ENCODE results near the gene BYSL. TPM values are rescaled to one million over a fixed set of nuclear protein-coding genes. Genes with fewer than 3 reads are reported as not detected.

BYSL gene
- total and polyA plus RNA-seq, 9 donors = 12.2 to 45.7 (median 39.0) TPM

DNA sequence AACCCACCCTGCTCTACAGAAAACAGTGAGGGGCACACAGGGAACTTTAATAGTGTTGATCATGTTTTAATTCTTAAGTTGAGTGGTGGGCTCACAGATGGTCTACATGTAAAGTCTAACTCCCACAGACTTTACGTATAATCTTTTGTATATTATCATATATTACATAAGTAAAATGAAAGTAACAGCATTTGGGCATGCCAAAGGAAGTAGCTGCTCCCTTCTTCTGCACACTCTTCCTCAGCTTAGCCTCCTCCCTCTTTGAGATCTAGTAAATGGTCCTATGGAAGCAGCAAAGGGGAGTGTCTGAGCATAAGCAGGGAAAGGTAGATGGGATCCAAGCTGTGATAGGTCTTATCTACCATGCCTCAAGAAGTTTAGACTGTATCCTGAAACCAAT is 11.6 kb upstream of the BYSL start:
- Histone ChIP-seq H3K27ac (ENCODE audit: low read length) (no peak overlapping the region), H3K9me3 (replicated peaks; ENCODE audit: control insufficient read depth, low read depth, low read length) (no peaks in the 10 kb centered on the region), H3K4me3 (ENCODE audit: low read length) (no peak overlapping the region), H3K4me1 (ENCODE audit: control insufficient read depth, insufficient read depth, low read length) (no peaks in the 10 kb centered on the region), H3K36me3 (ENCODE audit: control insufficient read depth, insufficient read depth, low read length) (peaks cover 57% of the 10 kb centered on the region), H3K27me3 (ENCODE audit: control insufficient read depth, insufficient read depth, low read length) (no peaks in the 10 kb centered on the region)
- no CpG with 5 or more reads among the region's 1 CpG for WGBS (ENCODE audit: insufficient coverage)
- DNase-seq = no peak

DNA sequence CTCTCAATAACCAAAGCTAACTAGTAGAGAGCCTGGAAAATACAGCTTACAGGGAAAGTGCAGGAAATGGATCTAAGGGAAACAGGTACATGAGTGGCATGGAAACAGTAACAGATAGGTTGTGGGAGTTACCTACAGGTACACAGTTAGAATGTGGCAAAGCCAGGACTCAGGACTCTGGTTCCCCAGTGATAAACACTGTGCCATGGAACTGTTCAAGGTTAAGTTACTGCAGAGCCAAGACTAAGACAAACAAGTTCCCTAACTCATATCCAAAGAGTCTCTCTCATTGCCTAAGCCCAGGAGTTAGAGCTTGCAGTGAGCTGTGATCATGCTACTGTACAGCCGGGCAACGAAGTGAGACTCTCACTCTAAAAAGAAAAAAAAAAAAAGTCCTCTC is 7.0 kb upstream of the BYSL start:
- WGBS (ENCODE audit: insufficient coverage) = no CpG with 5 or more reads among the region's 2 CpGs
- H3K9me3 ChIP-seq (replicated peaks; ENCODE audit: control insufficient read depth, low read depth, low read length) = no peaks in the 10 kb centered on the region
- H3K4me1 ChIP-seq (ENCODE audit: control insufficient read depth, insufficient read depth, low read length) = no peaks in the 10 kb centered on the region
- peaks cover 37% of the 10 kb centered on the region for H3K36me3 ChIP-seq (ENCODE audit: control insufficient read depth, insufficient read depth, low read length)
- H3K4me3 ChIP-seq (ENCODE audit: low read length) = no peak overlapping the region
- no peaks in the 10 kb centered on the region for H3K27me3 ChIP-seq (ENCODE audit: control insufficient read depth, insufficient read depth, low read length)
- DNase-seq = no peak
- no peak overlapping the region for H3K27ac ChIP-seq (ENCODE audit: low read length)

DNA sequence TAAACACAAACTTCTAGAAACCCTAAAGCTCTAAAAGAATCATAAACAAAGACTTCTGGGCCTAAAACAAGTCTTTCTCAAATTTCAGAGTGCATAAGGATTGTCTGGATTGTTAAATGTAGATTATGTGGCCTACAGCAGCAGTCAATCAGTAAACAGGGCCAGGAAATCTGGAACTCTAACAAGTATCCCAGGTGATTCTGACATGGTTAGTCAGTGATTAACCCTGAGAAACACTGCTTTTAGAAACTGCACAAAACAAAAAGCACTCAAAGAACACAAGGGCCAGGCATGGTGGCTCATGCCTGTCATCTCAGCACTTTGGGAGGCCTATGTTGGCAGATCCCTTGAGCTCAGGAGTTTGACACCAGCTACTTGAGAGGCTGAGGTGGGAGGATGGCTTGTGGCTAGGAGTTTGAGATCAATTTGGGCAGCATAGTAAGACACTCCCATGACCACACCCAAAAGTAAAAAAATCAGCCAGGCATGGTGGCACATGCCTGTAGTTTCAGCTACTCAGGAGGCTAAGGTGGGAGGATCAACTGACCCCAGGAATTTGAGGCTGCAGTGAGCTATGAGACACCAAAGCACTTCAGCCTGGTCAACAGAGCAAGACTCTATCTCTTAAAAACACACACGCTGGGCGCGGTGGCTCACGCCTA is 6.3 kb upstream of the BYSL start:
- H3K27ac ChIP-seq (ENCODE audit: low read length) = no peak overlapping the region
- peaks cover 36% of the 10 kb centered on the region for H3K36me3 ChIP-seq (ENCODE audit: control insufficient read depth, insufficient read depth, low read length)
- no peak for DNase-seq
- H3K9me3 ChIP-seq (replicated peaks; ENCODE audit: control insufficient read depth, low read depth, low read length) = no peaks in the 10 kb centered on the region
- H3K27me3 ChIP-seq (ENCODE audit: control insufficient read depth, insufficient read depth, low read length) = no peaks in the 10 kb centered on the region
- peaks cover 6% of the 10 kb centered on the region for H3K4me1 ChIP-seq (ENCODE audit: control insufficient read depth, insufficient read depth, low read length)
- H3K4me3 ChIP-seq (ENCODE audit: low read length) = no peak overlapping the region
- no CpG with 5 or more reads among the region's 4 CpGs for whole genome bisulfite sequencing (ENCODE audit: insufficient coverage)

DNA sequence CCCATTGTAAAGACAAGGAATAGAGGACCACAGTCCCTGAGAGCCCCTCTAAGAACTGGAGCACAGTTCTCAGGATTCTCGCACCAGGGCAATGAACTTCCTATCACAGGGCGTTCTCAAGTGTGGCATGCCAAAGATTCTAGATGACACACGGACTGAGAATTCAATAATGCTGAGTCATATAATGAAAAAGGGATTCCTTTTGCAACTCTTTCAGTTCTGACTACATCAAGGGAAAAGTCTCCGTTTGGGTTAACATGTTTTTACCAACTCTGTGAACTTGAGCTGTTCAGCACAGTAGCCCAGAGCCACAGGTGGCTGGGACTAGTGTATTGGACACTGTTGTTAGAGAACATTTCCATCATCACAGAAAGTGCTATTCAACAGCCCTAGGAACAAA is 3.8 kb upstream of the BYSL start:
- WGBS (ENCODE audit: insufficient coverage) = 100% methylated on average over 1 of the region's 4 CpGs

DNA sequence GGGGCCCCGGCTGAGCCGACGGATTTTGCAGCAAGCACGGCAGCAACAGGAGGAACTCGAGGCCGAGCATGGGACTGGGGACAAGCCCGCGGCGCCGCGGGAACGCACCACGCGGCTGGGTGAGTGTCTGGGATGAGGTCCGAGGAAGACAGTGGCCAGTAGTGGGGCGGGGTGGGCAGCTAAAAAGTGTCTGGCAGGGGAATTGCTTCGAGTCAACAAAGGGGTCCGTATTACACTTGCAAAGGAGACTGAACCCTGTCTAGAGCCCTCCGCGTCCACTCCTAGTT is 356 bp downstream of the BYSL start:
- peak overlapping the region; percentile 100 for H3K27ac ChIP-seq (ENCODE audit: low read length)
- DNase-seq = no peak
- peak overlapping the region; percentile 72 for H3K4me3 ChIP-seq (ENCODE audit: low read length)

More for the DNA sequence above, 3.8 kb upstream of the BYSL start:
- DNase-seq = no peak
- no peak overlapping the region for H3K27ac ChIP-seq (ENCODE audit: low read length)
- H3K4me1 ChIP-seq (ENCODE audit: control insufficient read depth, insufficient read depth, low read length) = peaks cover 16% of the 10 kb centered on the region
- H3K27me3 ChIP-seq (ENCODE audit: control insufficient read depth, insufficient read depth, low read length) = no peaks in the 10 kb centered on the region
- H3K4me3 ChIP-seq (ENCODE audit: low read length) = no peak overlapping the region
- peaks cover 32% of the 10 kb centered on the region for H3K36me3 ChIP-seq (ENCODE audit: control insufficient read depth, insufficient read depth, low read length)
- H3K9me3 ChIP-seq (replicated peaks; ENCODE audit: control insufficient read depth, low read depth, low read length) = no peaks in the 10 kb centered on the region

DNA sequence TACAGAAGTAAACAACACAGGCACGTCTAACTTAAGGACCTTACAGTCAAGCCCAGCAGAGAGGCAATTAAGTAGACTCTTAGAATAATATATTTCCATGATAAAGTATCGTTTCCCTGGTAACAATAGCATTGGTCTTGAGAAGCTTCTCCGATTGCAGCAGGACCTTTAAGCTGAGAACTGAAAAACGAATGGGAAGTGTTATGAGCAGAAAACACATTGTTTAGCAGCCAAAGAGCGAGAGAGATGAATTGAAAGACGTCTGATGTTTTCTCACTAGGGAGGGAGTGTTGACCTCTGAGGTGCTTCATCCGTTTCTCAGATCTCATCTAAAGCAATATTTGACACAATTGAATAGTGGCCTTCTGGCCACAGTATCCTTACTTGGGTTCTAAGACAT is 855 bp downstream of the BYSL start:
- Histone ChIP-seq H3K27ac (ENCODE audit: low read length) (no peak overlapping the region), H3K9me3 (replicated peaks; ENCODE audit: control insufficient read depth, low read depth, low read length) (no peaks in the 10 kb centered on the region), H3K36me3 (ENCODE audit: control insufficient read depth, insufficient read depth, low read length) (peaks cover 17% of the 10 kb centered on the region), H3K4me3 (ENCODE audit: low read length) (peak overlapping the region; percentile 72), H3K4me1 (ENCODE audit: control insufficient read depth, insufficient read depth, low read length) (peaks cover 25% of the 10 kb centered on the region), H3K27me3 (ENCODE audit: control insufficient read depth, insufficient read depth, low read length) (no peaks in the 10 kb centered on the region)
- WGBS (ENCODE audit: insufficient coverage) = 5% methylated on average over 4 of the region's 7 CpGs
- DNase-seq = no peak

More for the DNA sequence above, 356 bp downstream of the BYSL start:
- no peaks in the 10 kb centered on the region for H3K9me3 ChIP-seq (replicated peaks; ENCODE audit: control insufficient read depth, low read depth, low read length)
- 1% methylated on average over 16 of the region's 20 CpGs for WGBS (ENCODE audit: insufficient coverage)
- peaks cover 17% of the 10 kb centered on the region for H3K36me3 ChIP-seq (ENCODE audit: control insufficient read depth, insufficient read depth, low read length)
- peaks cover 25% of the 10 kb centered on the region for H3K4me1 ChIP-seq (ENCODE audit: control insufficient read depth, insufficient read depth, low read length)
- H3K27me3 ChIP-seq (ENCODE audit: control insufficient read depth, insufficient read depth, low read length) = no peaks in the 10 kb centered on the region

DNA sequence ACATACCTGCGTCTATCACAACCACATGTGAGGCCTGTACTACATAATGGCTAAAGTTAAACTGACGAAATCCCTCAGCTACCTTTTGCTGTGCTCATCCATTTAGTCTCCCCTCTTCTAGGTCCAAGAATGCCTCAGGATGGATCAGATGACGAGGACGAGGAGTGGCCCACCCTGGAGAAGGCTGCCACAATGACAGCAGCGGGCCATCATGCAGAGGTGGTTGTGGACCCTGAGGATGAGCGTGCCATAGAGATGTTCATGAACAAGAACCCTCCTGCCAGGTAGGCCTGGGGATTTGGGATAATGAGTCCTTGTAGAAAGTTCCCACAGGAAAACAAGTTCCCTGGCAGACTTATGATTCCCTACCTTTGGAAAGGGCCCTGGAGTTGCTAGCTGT is 6.0 kb downstream of the BYSL start:
- H3K4me1 ChIP-seq (ENCODE audit: control insufficient read depth, insufficient read depth, low read length) = peaks cover 12% of the 10 kb centered on the region
- H3K4me3 ChIP-seq (ENCODE audit: low read length) = no peak overlapping the region
- WGBS (ENCODE audit: insufficient coverage) = 81% methylated on average over 5 of the region's 6 CpGs
- no peak overlapping the region for H3K27ac ChIP-seq (ENCODE audit: low read length)
- no peak for DNase-seq
- no peaks in the 10 kb centered on the region for H3K27me3 ChIP-seq (ENCODE audit: control insufficient read depth, insufficient read depth, low read length)
- no peaks in the 10 kb centered on the region for H3K9me3 ChIP-seq (replicated peaks; ENCODE audit: control insufficient read depth, low read depth, low read length)
- H3K36me3 ChIP-seq (ENCODE audit: control insufficient read depth, insufficient read depth, low read length) = peaks cover 62% of the 10 kb centered on the region

DNA sequence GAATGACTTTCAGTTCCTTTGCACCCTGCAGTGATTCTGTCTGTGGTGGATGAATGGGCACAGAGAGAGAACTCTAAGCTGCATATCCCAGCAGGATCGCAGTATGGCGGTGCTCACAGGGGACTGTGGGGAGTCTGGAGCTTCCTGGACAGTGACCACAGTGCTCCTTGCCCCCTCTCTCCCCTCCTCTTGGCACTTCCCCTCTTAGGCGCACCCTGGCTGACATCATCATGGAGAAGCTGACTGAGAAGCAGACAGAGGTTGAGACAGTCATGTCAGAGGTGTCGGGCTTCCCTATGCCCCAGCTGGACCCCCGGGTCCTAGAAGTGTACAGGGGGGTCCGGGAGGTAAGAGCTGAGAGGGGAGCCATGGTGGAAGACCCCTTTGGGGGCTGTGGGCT is 8.6 kb downstream of the BYSL start:
- Histone ChIP-seq H3K4me3 (ENCODE audit: low read length) (no peak overlapping the region), H3K4me1 (ENCODE audit: control insufficient read depth, insufficient read depth, low read length) (peaks cover 2% of the 10 kb centered on the region), H3K27me3 (ENCODE audit: control insufficient read depth, insufficient read depth, low read length) (no peaks in the 10 kb centered on the region), H3K27ac (ENCODE audit: low read length) (no peak overlapping the region), H3K36me3 (ENCODE audit: control insufficient read depth, insufficient read depth, low read length) (peaks cover 73% of the 10 kb centered on the region), H3K9me3 (replicated peaks; ENCODE audit: control insufficient read depth, low read depth, low read length) (no peaks in the 10 kb centered on the region)
- DNase-seq = no peak
- 92% methylated on average over 4 of the region's 6 CpGs for WGBS (ENCODE audit: insufficient coverage)

DNA sequence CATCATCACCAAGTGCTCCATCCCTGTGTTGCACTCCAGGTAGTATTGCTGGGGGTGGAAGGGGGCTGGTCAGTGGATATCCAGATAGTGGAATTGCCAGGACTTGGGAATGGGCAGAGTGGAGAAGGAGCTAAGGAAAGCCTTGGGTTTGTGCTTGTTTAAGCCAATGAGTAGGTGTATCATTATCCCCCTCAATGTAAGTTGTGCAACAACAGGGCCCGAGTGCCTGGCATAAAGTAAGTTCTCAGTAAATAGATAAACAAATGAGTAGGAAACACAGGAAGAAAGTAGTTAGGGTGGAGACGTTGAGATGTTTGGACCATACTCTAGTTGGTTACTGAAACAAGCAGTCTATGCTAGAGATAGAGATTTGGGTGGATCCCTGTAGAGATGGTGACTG is 10.5 kb downstream of the BYSL start:
- 47% methylated on average over 2 of the region's 2 CpGs for WGBS (ENCODE audit: insufficient coverage)
- Histone ChIP-seq H3K27me3 (ENCODE audit: control insufficient read depth, insufficient read depth, low read length) (no peaks in the 10 kb centered on the region), H3K36me3 (ENCODE audit: control insufficient read depth, insufficient read depth, low read length) (peaks cover 87% of the 10 kb centered on the region), H3K4me1 (ENCODE audit: control insufficient read depth, insufficient read depth, low read length) (peaks cover 20% of the 10 kb centered on the region), H3K4me3 (ENCODE audit: low read length) (no peak overlapping the region), H3K9me3 (replicated peaks; ENCODE audit: control insufficient read depth, low read depth, low read length) (no peaks in the 10 kb centered on the region), H3K27ac (ENCODE audit: low read length) (no peak overlapping the region)
- no peak for DNase-seq

DNA sequence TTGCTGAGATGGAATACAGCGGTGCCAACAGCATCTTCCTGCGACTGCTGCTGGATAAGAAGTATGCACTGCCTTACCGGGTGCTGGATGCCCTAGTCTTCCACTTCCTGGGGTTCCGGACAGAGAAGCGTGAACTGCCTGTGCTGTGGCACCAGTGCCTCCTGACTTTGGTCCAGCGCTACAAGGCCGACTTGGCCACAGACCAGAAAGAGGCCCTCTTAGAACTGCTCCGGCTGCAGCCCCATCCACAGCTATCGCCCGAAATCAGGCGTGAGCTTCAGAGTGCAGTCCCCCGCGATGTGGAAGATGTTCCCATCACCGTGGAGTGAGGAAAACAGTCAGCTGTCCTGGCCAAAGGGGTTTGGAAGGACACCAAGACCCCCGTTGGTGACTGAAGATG is 11.1 kb downstream of the BYSL start:
- Histone ChIP-seq H3K36me3 (ENCODE audit: control insufficient read depth, insufficient read depth, low read length) (peaks cover 88% of the 10 kb centered on the region), H3K27me3 (ENCODE audit: control insufficient read depth, insufficient read depth, low read length) (no peaks in the 10 kb centered on the region), H3K4me3 (ENCODE audit: low read length) (no peak overlapping the region), H3K4me1 (ENCODE audit: control insufficient read depth, insufficient read depth, low read length) (peaks cover 25% of the 10 kb centered on the region), H3K27ac (ENCODE audit: low read length) (no peak overlapping the region), H3K9me3 (replicated peaks; ENCODE audit: control insufficient read depth, low read depth, low read length) (no peaks in the 10 kb centered on the region)
- 86% methylated on average over 15 of the region's 15 CpGs for WGBS (ENCODE audit: insufficient coverage)
- DNase-seq = no peak
